Measurements from ENCODE around the gene NSD1. TPM values are rescaled to one million over a fixed set of nuclear protein-coding genes. Genes with fewer than 3 reads are reported as not detected.

NSD1 gene
- total and polyA plus RNA-seq, 2 of the 8 experiments (the other 6 are each of a cell fraction or from before 2014, with no cell fraction given) = 22.8 to 168 TPM

DNA sequence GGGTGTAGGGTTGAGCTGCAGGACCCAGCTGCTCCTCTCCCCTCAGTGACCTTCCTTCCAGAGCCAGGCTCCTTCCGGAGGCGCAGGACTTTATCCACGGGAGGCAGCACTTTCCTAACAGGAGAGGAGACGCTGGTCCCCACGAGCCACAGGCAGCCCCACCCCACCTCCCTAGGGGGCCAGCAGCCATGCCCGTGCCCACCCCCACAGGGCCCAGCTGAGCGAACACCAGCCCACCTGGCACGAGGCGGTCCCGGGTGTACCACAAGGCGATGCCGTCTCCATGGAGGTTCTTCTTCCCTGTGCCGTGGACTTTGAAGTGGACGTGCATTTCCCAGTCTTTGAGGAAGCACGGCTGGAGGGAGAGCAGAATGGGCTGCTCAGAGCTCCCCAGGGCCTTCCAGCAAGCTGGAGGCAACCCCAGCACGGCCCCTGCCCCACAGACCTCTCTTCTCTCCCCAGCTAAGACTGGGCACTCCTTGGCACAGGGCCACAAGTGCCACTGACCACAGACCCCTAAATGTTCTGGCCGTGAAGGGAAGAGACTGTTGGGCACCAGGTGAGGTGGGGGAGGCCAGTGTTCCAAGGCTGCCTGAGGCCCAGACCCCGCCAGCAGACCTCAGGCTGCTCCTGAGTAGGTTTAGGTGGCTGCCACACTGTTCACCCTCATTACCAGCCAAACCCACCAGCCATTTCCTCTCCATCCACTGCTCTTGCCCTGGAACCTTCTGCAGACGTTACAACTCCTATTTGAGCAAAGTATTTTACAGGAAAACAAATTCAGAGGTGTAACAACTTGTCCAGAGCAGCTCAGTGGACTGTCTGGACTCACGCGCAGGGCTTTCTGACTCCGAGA is 204.9 kb downstream of the NSD1 start (continued):
- TF ChIP-seq, protein P1, sequence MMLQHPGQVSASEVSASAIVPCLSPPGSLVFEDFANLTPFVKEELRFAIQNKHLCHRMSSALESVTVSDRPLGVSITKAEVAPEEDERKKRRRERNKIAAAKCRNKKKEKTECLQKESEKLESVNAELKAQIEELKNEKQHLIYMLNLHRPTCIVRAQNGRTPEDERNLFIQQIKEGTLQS (IDR thresholded peaks at IDR 0.05; ENCODE audit: insufficient read depth, low read depth, low read length) = no peak
- TF ChIP-seq BCL11A (IDR thresholded peaks at IDR 0.05; ENCODE audit: low read depth in 2 of 2, low read length in 2 of 2) (no peak), MAFK (IDR thresholded peaks at IDR 0.05; ENCODE audit: low read depth, low read length) (no peak), SIRT6 (IDR thresholded peaks at IDR 0.05; ENCODE audit: low read length) (no peak), ASH2L (IDR thresholded peaks at IDR 0.05; ENCODE audit: low read length) (no peak)
